PC-9 (cell line): ENCODE measurements around the gene NUP153. TPM values are rescaled to one million over a fixed set of nuclear protein-coding genes. Genes with fewer than 3 reads are reported as not detected.
A peak's percentile ranks its signal among the peaks of the same experiment; 100 is the strongest.
"Not testable (repeated sequence)": the region's sequence is repeated elsewhere in the genome, so short reads cannot be mapped to it uniquely, and the experiment has no call there.

Experiments
- BruUV-seq: library from RNA; stranded (reverse); fragments of 400-500 nt; replicated peaks from 2 replicates; lab custom pipeline; 2021; lab: Mats Ljungman, UMichigan
- CTCF ChIA-PET: fragments of 300-600 bp; sonication (Branson Sonifier 250); formaldehyde crosslinking; loops from one replicate; lab custom pipeline; 2022; ENCODE audit warnings: antibody characterized with exemption; lab: Charles Lee
- POLR2A ChIA-PET: fragments of 300-600 bp; sonication (Branson Sonifier 250); formaldehyde crosslinking; loops from one replicate; lab custom pipeline; 2022; ENCODE audit warnings: antibody characterized with exemption; ENCODE audit not compliant: unreplicated experiment; lab: Charles Lee
- DNase-seq, 2 experiments: peaks; one replicate each; pipeline versions ENCODE4 v3.0.0 to v3.0.0-alpha.2; 2015 to 2022; ENCODE audit warnings: mixed read lengths in 1 of 2
- H2AFZ ChIP-seq: fragments of 200-600 bp; sonication (generic); 2 replicates; pipeline ENCODE4 v1.8.1; 2017; ENCODE audit warnings: antibody characterized with exemption
- H3F3A ChIP-seq: fragments of 200-600 bp; sonication (generic); 2 replicates; pipeline ENCODE4 v1.8.1; 2017; ENCODE audit warnings: antibody characterized with exemption, mild to moderate bottlenecking, low read depth; ENCODE audit not compliant: insufficient read depth
- H3K27ac ChIP-seq: fragments of 200-600 bp; sonication (generic); 2 replicates; pipeline ENCODE4 v1.6.1; 2016; ENCODE audit warnings: mixed run types
- H3K27me3 ChIP-seq: fragments of 200-600 bp; sonication (generic); 2 replicates; pipeline ENCODE4 v1.6.1; 2016; ENCODE audit warnings: low read depth, mixed run types; ENCODE audit not compliant: insufficient read depth
- H3K36me3 ChIP-seq: fragments of 200-600 bp; sonication (generic); 2 replicates; pipeline ENCODE4 v1.6.1; 2016; ENCODE audit warnings: low read depth, mixed run types
- H3K4me1 ChIP-seq: fragments of 200-600 bp; sonication (generic); replicated peaks from 2 replicates; pipeline ENCODE4 v1.6.1; 2016; ENCODE audit warnings: mixed run types; ENCODE audit not compliant: insufficient read depth
- H3K4me2 ChIP-seq: fragments of 200-600 bp; sonication (generic); 2 replicates; pipeline ENCODE4 v1.6.1; 2017; ENCODE audit warnings: mixed run types
- H3K4me3 ChIP-seq: fragments of 200-600 bp; sonication (generic); 2 replicates; pipeline ENCODE4 v1.6.1; 2016; ENCODE audit warnings: mixed run types
- H3K79me2 ChIP-seq: fragments of 200-600 bp; sonication (generic); 2 replicates; pipeline ENCODE4 v1.6.1; 2017; ENCODE audit warnings: low read depth, mixed run types
- H3K9me2 ChIP-seq: fragments of 200-600 bp; sonication (generic); 2 replicates; pipeline ENCODE4 v1.8.1; 2017; ENCODE audit warnings: mild to moderate bottlenecking; ENCODE audit not compliant: insufficient read depth
- H3K9me3 ChIP-seq: fragments of 200-600 bp; sonication (generic); 2 replicates; pipeline ENCODE4 v1.8.1; 2016; ENCODE audit warnings: low read depth; ENCODE audit not compliant: insufficient read depth
- H4K20me1 ChIP-seq: fragments of 200-600 bp; sonication (generic); 2 replicates; pipeline ENCODE4 v1.8.1; 2017; ENCODE audit not compliant: insufficient read depth
- EZH2 ChIP-seq: fragments of 200-600 bp; sonication (generic); IDR thresholded peaks from 2 replicates; pipeline ENCODE4 v1.8.0; 2017; ENCODE audit warnings: antibody characterized with exemption, low read depth
- intact Hi-C: fragments of 100-400 bp; cut with micrococcal nuclease; formaldehyde crosslinking; loops from one replicate; pipeline ENCODE4 v1.10.0; 2022; ENCODE audit not compliant: unreplicated experiment
- total RNA-seq: library from RNA; stranded (reverse); gene quantifications from 2 replicates; pipeline ENCODE4 v1.2.3, GENCODE V29; 2021
- TF ChIP-seq, protein P1 (sequence below): fragments of 200-600 bp; sonication (generic); conservative IDR thresholded peaks from 2 replicates; pipeline ENCODE4 v1.6.1; 2017; ENCODE audit warnings: mixed run types, antibody characterized with exemption, mild to moderate bottlenecking, moderate library complexity

The NUP153 gene
- total RNA-seq, 1 experiment from 2014 or later: 74.1 TPM

DNA sequence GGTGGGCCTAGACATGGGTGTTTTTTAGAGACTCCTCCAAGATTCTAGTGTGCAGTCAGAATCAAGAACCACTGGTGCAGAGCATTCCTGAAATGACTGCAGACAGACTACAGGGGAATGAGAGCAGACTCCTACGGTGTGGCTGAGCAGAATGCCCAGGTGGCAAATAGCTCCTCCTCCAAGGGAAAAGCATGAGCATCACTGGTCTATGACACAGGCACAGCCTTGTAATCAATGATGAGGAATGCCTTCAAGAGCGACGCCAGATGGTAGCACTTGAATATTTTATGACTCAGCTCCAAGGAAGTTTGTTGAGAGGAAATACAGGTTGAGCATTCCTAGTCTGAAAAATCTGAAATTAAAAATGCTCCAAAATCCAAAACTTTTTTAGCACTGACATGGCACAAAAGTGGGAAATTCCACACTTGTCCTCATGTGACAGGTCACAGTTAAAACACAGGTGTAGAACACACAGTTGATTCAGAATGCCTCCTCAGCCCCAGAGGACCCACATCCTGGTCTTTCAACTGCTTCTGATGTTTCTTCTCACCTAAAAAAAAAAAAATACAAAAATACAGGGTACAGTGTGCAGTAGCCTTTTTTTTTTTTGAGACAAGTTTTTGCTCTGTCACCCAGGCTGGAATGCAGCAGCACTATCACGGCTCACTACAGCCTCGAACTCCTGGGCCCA, 117.2 kb downstream of the NUP153 start:
- Histone ChIP-seq H2AFZ (no peak overlapping the region), H3K27ac (peak overlapping the region; percentile 24; the same call in 1 of the 2 replicates), H3K27me3 (no peaks in the 10 kb centered on the region), H3K9me3 (no peaks in the 10 kb centered on the region), H3K4me1 (peaks cover 11% of the 10 kb centered on the region), H3K79me2 (no peaks in the 10 kb centered on the region), H3K4me2 (peak overlapping the region; percentile 23), H4K20me1 (no peaks in the 10 kb centered on the region), H3K4me3 (no peak overlapping the region), H3F3A (peaks cover 10% of the 10 kb centered on the region; the same call in 1 of the 2 replicates), H3K9me2 (no peaks in the 10 kb centered on the region), H3K36me3 (no peaks in the 10 kb centered on the region)
- POLR2A ChIA-PET: interaction anchor here (0.5 to 1.0 kb wide), 6 partner anchors 10 to 675 kb away, joined by 3 to 11 read pairs (median 4); partner anchors contain the start of genes DEK and FAM8A1
- no TSS peak for BruUV-seq
- CTCF ChIA-PET: interaction anchor here (1.0 to 1.1 kb wide), 3 partner anchors 11 to 214 kb away, joined by 3 to 21 read pairs (median 3); partner anchors contain the start of gene FAM8A1
- TF ChIP-seq, protein P1, sequence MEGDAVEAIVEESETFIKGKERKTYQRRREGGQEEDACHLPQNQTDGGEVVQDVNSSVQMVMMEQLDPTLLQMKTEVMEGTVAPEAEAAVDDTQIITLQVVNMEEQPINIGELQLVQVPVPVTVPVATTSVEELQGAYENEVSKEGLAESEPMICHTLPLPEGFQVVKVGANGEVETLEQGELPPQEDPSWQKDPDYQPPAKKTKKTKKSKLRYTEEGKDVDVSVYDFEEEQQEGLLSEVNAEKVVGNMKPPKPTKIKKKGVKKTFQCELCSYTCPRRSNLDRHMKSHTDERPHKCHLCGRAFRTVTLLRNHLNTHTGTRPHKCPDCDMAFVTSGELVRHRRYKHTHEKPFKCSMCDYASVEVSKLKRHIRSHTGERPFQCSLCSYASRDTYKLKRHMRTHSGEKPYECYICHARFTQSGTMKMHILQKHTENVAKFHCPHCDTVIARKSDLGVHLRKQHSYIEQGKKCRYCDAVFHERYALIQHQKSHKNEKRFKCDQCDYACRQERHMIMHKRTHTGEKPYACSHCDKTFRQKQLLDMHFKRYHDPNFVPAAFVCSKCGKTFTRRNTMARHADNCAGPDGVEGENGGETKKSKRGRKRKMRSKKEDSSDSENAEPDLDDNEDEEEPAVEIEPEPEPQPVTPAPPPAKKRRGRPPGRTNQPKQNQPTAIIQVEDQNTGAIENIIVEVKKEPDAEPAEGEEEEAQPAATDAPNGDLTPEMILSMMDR: no peak; the same call in 1 of the 2 replicates
- no peak for TF ChIP-seq EZH2
- DNase-seq: peak; percentile 73 to 94
- intact Hi-C loops: loop anchor here (1.0 to 10.0 kb wide), 5 partner anchors 175 to 913 kb away; partner anchors contain the start of genes KDM1B, NHLRC1 and TPMT

DNA sequence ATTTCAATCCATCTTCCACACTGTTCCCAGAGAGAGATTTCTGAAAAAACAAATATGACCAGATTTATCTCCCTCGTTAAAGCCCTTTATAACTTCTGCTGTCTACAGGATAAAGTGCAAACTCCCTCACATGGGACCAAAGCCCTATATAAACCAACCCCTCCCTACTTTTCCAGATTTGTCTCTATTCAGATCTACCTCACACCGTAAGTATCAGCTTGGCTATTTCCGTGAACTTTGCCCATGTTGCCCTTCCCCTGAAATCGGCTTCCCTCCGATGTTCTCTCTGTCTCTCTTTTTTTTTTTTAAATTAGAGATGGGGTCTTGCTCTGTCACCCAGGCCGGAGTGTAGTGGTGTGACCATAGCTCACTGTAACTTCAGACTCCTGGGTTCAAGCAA, 118.7 kb downstream of the NUP153 start:
- intact Hi-C loops: loop anchor here (5.0 to 10.0 kb wide), 4 partner anchors 173 to 914 kb away; partner anchors contain the start of genes KDM1B, NHLRC1 and TPMT
- ChIA-PET CTCF (no interaction called here), POLR2A (no interaction called here)
- Histone ChIP-seq H2AFZ (no peak overlapping the region), H4K20me1 (no peaks in the 10 kb centered on the region), H3K79me2 (no peaks in the 10 kb centered on the region), H3K4me3 (no peak overlapping the region), H3K9me2 (no peaks in the 10 kb centered on the region), H3F3A (peaks cover 11% of the 10 kb centered on the region; the same call in 1 of the 2 replicates), H3K36me3 (no peaks in the 10 kb centered on the region), H3K9me3 (no peaks in the 10 kb centered on the region), H3K27me3 (no peaks in the 10 kb centered on the region), H3K4me2 (no peak overlapping the region), H3K4me1 (peaks cover 11% of the 10 kb centered on the region), H3K27ac (no peak overlapping the region)
- no peak for TF ChIP-seq EZH2
- TF ChIP-seq, protein P1: no peak
- no peak for DNase-seq
- BruUV-seq: no TSS peak

DNA sequence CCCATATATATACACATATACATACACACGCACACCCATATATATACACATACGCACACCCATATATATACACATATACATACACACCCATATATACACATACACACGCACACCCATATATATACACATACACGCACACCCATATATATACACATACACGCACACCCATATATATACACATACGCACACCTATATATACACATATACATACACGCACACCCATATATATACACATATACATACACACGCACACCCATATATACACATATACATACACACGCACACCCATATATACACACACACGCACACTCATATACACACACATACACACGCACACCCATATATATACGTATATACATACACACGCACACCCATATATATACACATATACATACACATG, 120.1 kb downstream of the NUP153 start:
- H3K9me2 ChIP-seq, H3K4me3 ChIP-seq, H3K27me3 ChIP-seq, H3K27ac ChIP-seq, BruUV-seq, H3K79me2 ChIP-seq, H3K9me3 ChIP-seq, DNase-seq, H3K36me3 ChIP-seq, CTCF ChIA-PET, H4K20me1 ChIP-seq, H3K4me2 ChIP-seq, POLR2A ChIA-PET, H2AFZ ChIP-seq: not testable (repeated sequence)
- intact Hi-C loops: loop anchor here (5.0 to 10.0 kb wide), 4 partner anchors 172 to 916 kb away; partner anchors contain the start of genes KDM1B, NHLRC1 and TPMT
- Histone ChIP-seq H3F3A (peaks cover 11% of the 10 kb centered on the region; the same call in 1 of the 2 replicates), H3K4me1 (peaks cover 11% of the 10 kb centered on the region)
